Activated CD8-positive, alpha-beta T cell treated with anti-CD3 and anti-CD28 coated beads for 36 hours (primary cell): Measurements from ENCODE around the gene KIRREL2. TPM values are rescaled to one million over a fixed set of nuclear protein-coding genes. Genes with fewer than 3 reads are reported as not detected.

Source experiments
- ATAC-seq: fragments of 200-7000 bp; cut with Tn5 transposase; one replicate; pipeline ENCODE4 v1.10.0; 2021; ENCODE audit warnings: mild to moderate bottlenecking, moderate library complexity
- CTCF ChIA-PET: fragments of 350-600 bp; sonication (Branson Sonifier 250); formaldehyde crosslinking; loops from one replicate; lab custom pipeline; 2021; ENCODE audit warnings: antibody characterized with exemption; lab: Charles Lee
- POLR2A ChIA-PET: fragments of 350-600 bp; sonication (Branson Sonifier 250); formaldehyde crosslinking; loops from one replicate; lab custom pipeline; 2021; ENCODE audit warnings: antibody characterized with exemption; lab: Charles Lee
- DNase-seq: peaks from one replicate; pipeline ENCODE4 v3.0.0-alpha.2; 2020
- H3K27ac Mint-ChIP-seq: one replicate; pipeline ENCODE4 v1.8.0; 2021; ENCODE audit warnings: mild to moderate bottlenecking, mixed read lengths
- H3K27me3 Mint-ChIP-seq: one replicate; pipeline ENCODE4 v1.8.0; 2021; ENCODE audit warnings: mixed read lengths
- H3K36me3 Mint-ChIP-seq: one replicate; pipeline ENCODE4 v1.8.0; 2021; ENCODE audit warnings: low read depth, mixed read lengths
- H3K4me1 Mint-ChIP-seq: one replicate; pipeline ENCODE4 v1.8.0; 2021; ENCODE audit warnings: low read depth, mixed read lengths
- H3K4me3 Mint-ChIP-seq: one replicate; pipeline ENCODE4 v1.8.0; 2021; ENCODE audit warnings: mild to moderate bottlenecking, moderate library complexity, mixed read lengths
- H3K9me3 Mint-ChIP-seq: one replicate; pipeline ENCODE4 v1.8.0; 2021; ENCODE audit warnings: mixed read lengths
- intact Hi-C: fragments of 100-400 bp; cut with micrococcal nuclease; formaldehyde crosslinking; loops from one replicate; pipeline ENCODE4 v1.10.0; 2022
- total RNA-seq, 2 experiments: library from RNA; stranded (reverse); gene quantifications; one replicate each; pipeline ENCODE4 v1.2.3, GENCODE V29; 2021
- TF ChIP-seq, protein P1 (sequence below): fragments of 200-600 bp; IDR thresholded peaks from one replicate; pipeline ENCODE4 v1.8.0; 2022; ENCODE audit warnings: antibody characterized with exemption, mild to moderate bottlenecking

Gene KIRREL2
- total RNA-seq, 2 experiments from 2014 or later = 1.4 TPM

DNA sequence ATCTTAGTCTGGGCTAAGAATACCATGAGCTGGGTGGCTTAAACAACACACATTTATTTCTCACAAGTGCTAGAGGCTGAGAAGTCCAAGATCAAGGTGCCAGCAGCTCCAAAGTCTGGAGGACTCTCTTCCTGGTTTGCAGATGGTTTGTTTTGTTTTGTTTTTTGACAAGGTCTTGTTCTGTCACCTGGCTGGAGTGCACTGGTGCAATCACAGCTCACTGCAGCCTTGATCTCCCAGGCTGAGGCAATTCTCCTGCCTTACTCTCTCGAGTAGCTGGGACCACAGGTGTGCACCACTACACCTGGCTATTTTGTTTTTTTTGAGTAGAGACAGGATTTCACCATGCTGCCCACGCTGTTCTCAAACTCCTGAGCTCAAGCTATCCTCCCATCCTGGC is 27.2 kb downstream of the KIRREL2 start:
- H3K27ac Mint-ChIP-seq = no peak overlapping the region

DNA sequence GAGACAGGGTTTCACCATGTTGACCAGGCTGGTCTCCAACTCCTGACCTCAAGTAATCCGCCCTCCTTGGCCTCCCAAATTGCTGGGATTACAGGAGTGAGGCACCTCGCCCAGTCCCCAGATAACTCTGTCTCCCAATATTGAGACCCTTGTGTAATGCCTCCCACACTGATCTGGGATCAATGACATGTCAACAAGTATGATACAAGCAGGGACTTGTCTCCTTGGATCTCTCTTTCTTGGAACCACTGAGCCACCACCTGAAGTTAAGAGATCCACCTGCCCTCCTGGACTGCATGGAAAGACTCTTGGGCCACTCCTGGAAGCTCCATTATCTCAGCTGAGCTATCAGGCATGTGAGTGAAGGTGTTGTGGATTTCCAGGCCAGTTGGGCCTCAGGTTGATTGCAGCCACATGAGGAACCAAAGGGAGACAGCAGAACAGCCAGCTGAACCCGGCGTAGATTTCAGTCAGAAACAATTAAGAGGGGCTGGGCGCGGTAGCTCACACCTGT is 28.6 kb downstream of the KIRREL2 start:
- H3K27me3 Mint-ChIP-seq = no peaks in the 10 kb centered on the region
- TF ChIP-seq, protein P1, sequence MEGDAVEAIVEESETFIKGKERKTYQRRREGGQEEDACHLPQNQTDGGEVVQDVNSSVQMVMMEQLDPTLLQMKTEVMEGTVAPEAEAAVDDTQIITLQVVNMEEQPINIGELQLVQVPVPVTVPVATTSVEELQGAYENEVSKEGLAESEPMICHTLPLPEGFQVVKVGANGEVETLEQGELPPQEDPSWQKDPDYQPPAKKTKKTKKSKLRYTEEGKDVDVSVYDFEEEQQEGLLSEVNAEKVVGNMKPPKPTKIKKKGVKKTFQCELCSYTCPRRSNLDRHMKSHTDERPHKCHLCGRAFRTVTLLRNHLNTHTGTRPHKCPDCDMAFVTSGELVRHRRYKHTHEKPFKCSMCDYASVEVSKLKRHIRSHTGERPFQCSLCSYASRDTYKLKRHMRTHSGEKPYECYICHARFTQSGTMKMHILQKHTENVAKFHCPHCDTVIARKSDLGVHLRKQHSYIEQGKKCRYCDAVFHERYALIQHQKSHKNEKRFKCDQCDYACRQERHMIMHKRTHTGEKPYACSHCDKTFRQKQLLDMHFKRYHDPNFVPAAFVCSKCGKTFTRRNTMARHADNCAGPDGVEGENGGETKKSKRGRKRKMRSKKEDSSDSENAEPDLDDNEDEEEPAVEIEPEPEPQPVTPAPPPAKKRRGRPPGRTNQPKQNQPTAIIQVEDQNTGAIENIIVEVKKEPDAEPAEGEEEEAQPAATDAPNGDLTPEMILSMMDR = no peak
- peak overlapping the region; percentile 43 for H3K27ac Mint-ChIP-seq
- POLR2A ChIA-PET = interaction anchor here (0.8 to 3.5 kb wide), 3 partner anchors 9 to 46 kb away, joined by 3 to 24 read pairs (median 4); no protein-coding TSS in a partner anchor
- DNase-seq = no peak
- intact Hi-C loops = no loop called here
- CTCF ChIA-PET = interaction anchor here (0.8 to 2.1 kb wide), 3 partner anchors 9 to 47 kb away, joined by 3 to 6 read pairs (median 3); no protein-coding TSS in a partner anchor
- peaks cover 35% of the 10 kb centered on the region for H3K36me3 Mint-ChIP-seq
- no peak for ATAC-seq
- peaks cover 12% of the 10 kb centered on the region for H3K4me1 Mint-ChIP-seq
- H3K9me3 Mint-ChIP-seq = no peaks in the 10 kb centered on the region
- no peak overlapping the region for H3K4me3 Mint-ChIP-seq

More for the DNA sequence above, 27.2 kb downstream of the KIRREL2 start:
- no peak for ATAC-seq
- TF ChIP-seq, protein P1 = no peak
- POLR2A ChIA-PET = interaction anchor here (0.7 to 3.5 kb wide), 8 partner anchors 13 to 57 kb away, joined by 3 to 24 read pairs (median 4); no protein-coding TSS in a partner anchor
- H3K9me3 Mint-ChIP-seq = no peaks in the 10 kb centered on the region
- DNase-seq = no peak
- H3K4me1 Mint-ChIP-seq = peaks cover 7% of the 10 kb centered on the region
- peaks cover 8% of the 10 kb centered on the region for H3K27me3 Mint-ChIP-seq
- peaks cover 24% of the 10 kb centered on the region for H3K36me3 Mint-ChIP-seq
- intact Hi-C loops = no loop called here
- H3K4me3 Mint-ChIP-seq = no peak overlapping the region
- CTCF ChIA-PET = interaction anchor here (0.6 to 6.1 kb wide), 2 partner anchors 40 to 48 kb away, joined by 3 to 88 read pairs; no protein-coding TSS in a partner anchor

DNA sequence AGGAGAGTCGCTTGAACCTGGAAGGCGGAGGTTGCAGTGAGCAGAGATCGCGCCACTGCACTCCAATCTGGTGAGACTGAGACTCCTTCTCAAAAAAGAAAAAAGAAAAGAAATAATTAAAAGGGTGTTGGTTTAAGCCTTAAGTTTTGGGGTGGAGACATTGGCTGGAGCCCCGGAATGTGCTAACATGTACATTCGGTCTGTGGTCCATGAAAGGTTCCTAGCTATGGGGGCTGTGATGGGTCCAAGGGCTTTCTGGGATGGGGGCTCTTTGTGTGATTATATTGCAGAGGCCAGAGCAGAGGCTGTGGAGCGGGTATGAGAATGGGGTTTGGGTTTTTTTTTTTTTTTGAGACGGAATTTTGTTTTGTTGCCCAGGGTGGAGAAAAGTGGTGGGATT is 29.2 kb downstream of the KIRREL2 start:
- ChIA-PET CTCF (interaction anchor here (0.8 to 2.1 kb wide), 3 partner anchors 8 to 47 kb away, joined by 3 to 6 read pairs (median 3); no protein-coding TSS in a partner anchor), POLR2A (interaction anchor here (0.8 to 3.5 kb wide), 6 partner anchors 8 to 175 kb away, joined by 3 to 24 read pairs (median 4); partner anchors contain the start of gene NFKBID)
- DNase-seq (no peak), ATAC-seq (peak; percentile 15)
- intact Hi-C loops = no loop called here
- Mint-ChIP-seq H3K9me3 (no peaks in the 10 kb centered on the region), H3K4me1 (peaks cover 12% of the 10 kb centered on the region), H3K4me3 (no peak overlapping the region), H3K36me3 (peaks cover 42% of the 10 kb centered on the region), H3K27me3 (no peaks in the 10 kb centered on the region), H3K27ac (no peak overlapping the region)
- TF ChIP-seq, protein P1 = no peak

- intact Hi-C loops = no loop called here
- ChIA-PET POLR2A (no interaction called here), CTCF (interaction anchor here (1.1 to 1.7 kb wide), 2 partner anchors 11 to 44 kb away, joined by 3 to 4 read pairs; no protein-coding TSS in a partner anchor)
- DNase-seq = no peak
- Mint-ChIP-seq H3K9me3 (no peaks in the 10 kb centered on the region), H3K27me3 (no peaks in the 10 kb centered on the region), H3K27ac (peak overlapping the region; percentile 32), H3K4me1 (peaks cover 11% of the 10 kb centered on the region), H3K36me3 (peaks cover 49% of the 10 kb centered on the region), H3K4me3 (no peak overlapping the region)
- no peak for ATAC-seq
- TF ChIP-seq, protein P1 = no peak
These were observed 30.5 kb downstream of the KIRREL2 start for GRCh38 chr19:35887197-35887596.

GRCh38 chr19:35888398-35888797 is 31.7 kb downstream of the KIRREL2 start:
- intact Hi-C loops = no loop called here
- H3K4me3 Mint-ChIP-seq = no peak overlapping the region
- H3K9me3 Mint-ChIP-seq = no peaks in the 10 kb centered on the region
- H3K27ac Mint-ChIP-seq = no peak overlapping the region
- H3K27me3 Mint-ChIP-seq = no peaks in the 10 kb centered on the region
- POLR2A ChIA-PET = no interaction called here
- no peak for DNase-seq
- ATAC-seq = no peak
- TF ChIP-seq, protein P1 = no peak
- peaks cover 59% of the 10 kb centered on the region for H3K36me3 Mint-ChIP-seq
- CTCF ChIA-PET = interaction anchor here (1.7 kb wide), 1 partner anchor 43 kb away, joined by 4 read pairs; no protein-coding TSS in a partner anchor
- peaks cover 14% of the 10 kb centered on the region for H3K4me1 Mint-ChIP-seq
